Large intestine (tissue), 3 donors: ENCODE data around the gene TBCD. TPM values are rescaled to one million over a fixed set of nuclear protein-coding genes. Genes with fewer than 3 reads are reported as not detected.
"Not testable (repeated sequence)": the region's sequence is repeated elsewhere in the genome, so short reads cannot be mapped to it uniquely, and the experiment has no call there.

ENCODE experiments used
- DNase-seq, 2 donors: peaks; one replicate each; pipeline versions ENCODE4 v3.0.0 to v3.0.0-alpha.2; 2013
- H3K27ac ChIP-seq: one replicate; pipeline ENCODE4 v1.5.1; 2013; ENCODE audit warnings: low read length
- H3K27me3 ChIP-seq: 2 replicates; pipeline ENCODE4 v1.6.1; 2013; ENCODE audit warnings: low read length; ENCODE audit not compliant: control insufficient read depth, insufficient read depth
- H3K36me3 ChIP-seq: 2 replicates; pipeline ENCODE4 v1.6.1; 2013; ENCODE audit warnings: low read length; ENCODE audit not compliant: control insufficient read depth, insufficient read depth
- H3K4me1 ChIP-seq: one replicate; pipeline ENCODE4 v1.6.1; 2013; ENCODE audit warnings: low read length; ENCODE audit not compliant: control insufficient read depth, insufficient read depth
- H3K4me3 ChIP-seq: one replicate; pipeline ENCODE4 v1.5.1; 2013; ENCODE audit warnings: low read length
- H3K9me3 ChIP-seq: one replicate; pipeline ENCODE4 v1.6.1; 2013; ENCODE audit warnings: mild to moderate bottlenecking, low read depth, low read length, moderate library complexity; ENCODE audit not compliant: control insufficient read depth
- WGBS: methylation state at CpG from one replicate; pipeline ENCODE4 v1.1.5; 2013; ENCODE audit warnings: low lambda C conversion rate; ENCODE audit not compliant: insufficient coverage; 5-methylcytosine and 5-hydroxymethylcytosine counted together
- polyA plus RNA-seq: library from polyadenylated mRNA; unstranded; fragments of 120-200 nt; gene quantifications from one replicate; pipeline ENCODE4 v1.2.1, GENCODE V29; 2013

TBCD gene
- polyA plus RNA-seq, 1 donor = 81.9 TPM

DNA sequence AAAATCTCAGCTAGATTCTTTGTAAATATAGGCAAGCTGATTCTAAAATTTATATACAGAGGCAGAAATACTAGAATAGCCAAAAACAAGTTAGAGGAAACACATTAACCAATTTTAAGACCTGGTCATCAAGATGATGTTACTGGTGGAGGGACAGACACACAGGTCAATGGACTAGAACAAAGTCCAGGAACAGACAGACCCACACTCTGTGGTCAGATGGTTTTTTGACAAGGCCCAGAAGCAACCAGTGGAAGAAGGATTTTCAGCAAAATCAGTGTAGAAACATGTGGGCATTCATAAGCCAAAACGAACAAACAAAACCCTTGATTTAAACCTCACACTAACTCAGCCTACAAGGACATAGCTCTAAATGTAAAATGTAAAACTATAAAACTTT lies 227.9 kb downstream of the TBCD start:
- Histone ChIP-seq H3K27me3 (no peaks in the 10 kb centered on the region), H3K4me1 (no peaks in the 10 kb centered on the region), H3K4me3 (no peak overlapping the region), H3K9me3 (peaks cover 2% of the 10 kb centered on the region), H3K36me3 (no peaks in the 10 kb centered on the region), H3K27ac (no peak overlapping the region)
- WGBS = no CpG with 5 or more reads among the region's 1 CpG
- DNase-seq = no peak

DNA sequence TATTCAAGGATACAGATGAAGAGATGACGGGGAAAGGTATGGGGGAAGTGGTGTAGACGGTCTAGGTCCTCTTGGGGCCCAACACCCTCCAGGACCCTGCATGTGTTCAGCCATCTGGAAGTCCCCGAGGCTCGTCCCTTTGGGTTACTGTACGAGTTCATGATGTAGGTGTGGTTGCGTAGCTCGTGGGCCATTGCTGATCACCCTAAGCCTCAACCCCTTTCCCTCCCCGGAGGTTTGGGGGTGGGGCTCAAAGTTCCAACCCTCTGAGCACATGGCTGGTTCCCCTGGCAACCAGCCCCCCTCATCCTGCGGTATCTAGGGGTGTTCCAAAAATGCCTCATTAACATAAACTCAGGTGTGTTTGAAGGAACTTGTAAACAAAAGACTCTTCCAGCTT lies 228.8 kb downstream of the TBCD start:
- Histone ChIP-seq H3K4me3 (no peak overlapping the region), H3K9me3 (peaks cover 2% of the 10 kb centered on the region), H3K4me1 (no peaks in the 10 kb centered on the region), H3K27ac (no peak overlapping the region), H3K36me3 (no peaks in the 10 kb centered on the region), H3K27me3 (no peaks in the 10 kb centered on the region)
- no peak for DNase-seq
- WGBS = no CpG with 5 or more reads among the region's 9 CpGs

DNA sequence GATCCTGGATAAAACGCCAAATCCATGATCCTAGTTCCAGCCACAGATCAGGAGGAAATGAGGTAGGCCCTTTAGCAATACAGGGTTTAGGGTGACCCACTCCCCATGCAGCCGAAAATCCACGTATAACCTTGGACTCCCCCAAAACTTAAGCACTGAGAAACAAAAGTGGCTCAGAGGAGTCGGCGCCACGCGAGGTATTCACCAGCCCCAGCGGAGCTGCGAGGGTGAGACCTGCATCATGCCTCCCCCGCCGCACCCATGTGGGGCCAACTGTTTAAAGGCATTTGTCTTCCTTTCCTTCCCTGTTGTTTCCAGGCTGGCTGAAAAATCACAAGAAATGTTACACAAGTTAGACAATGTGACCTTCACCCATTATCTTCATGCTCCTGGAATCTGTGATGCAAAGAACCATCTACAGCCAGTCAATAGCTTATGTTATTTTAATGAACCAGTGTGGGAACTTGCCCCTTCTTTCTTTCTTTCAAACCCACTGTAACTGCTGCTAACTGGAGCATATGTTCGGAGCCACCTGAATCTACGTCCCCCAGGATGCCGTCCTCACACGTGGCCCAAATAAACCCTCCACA lies 229.4 kb downstream of the TBCD start:
- Histone ChIP-seq H3K9me3 (peaks cover 2% of the 10 kb centered on the region), H3K36me3 (no peaks in the 10 kb centered on the region), H3K27me3 (no peaks in the 10 kb centered on the region), H3K4me3 (no peak overlapping the region), H3K4me1 (no peaks in the 10 kb centered on the region), H3K27ac (no peak overlapping the region)
- WGBS = no CpG with 5 or more reads among the region's 15 CpGs
- no peak for DNase-seq

DNA sequence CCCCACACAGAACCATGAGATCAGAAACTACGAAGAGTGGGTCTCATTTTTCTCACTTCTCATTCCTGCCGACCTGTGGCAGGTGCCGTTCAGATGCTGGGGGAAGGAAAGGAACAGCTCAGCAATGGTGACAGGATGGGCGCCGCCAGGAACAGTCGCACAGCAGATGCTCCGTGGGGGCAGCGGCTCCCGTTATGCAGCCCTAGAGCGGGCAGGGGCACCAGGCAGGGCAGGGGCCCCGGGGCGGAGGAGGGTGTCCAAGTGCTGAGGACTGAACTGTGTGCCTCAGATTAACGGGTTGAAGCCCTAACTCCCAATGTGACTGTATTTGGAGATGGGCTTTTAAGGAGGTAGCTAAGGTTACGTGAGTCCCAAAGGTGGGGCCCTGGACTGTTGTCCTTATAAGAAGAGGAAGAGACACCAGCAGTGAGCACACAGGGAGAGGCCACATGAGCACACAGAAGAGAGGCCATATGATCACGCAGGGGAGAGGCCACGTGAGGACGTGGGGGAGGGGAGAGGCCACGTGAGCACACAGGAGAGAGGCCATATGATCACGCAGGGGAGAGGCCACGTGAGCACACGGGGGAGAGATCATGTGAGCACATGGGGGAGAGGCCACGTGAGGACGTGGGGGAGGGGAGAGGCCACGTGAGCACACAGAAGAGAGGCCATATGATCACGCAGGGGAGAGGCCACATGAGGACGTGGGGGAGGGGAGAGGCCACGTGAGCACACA lies 231.8 kb downstream of the TBCD start:
- no peak for DNase-seq
- H3K9me3 ChIP-seq = peaks cover 2% of the 10 kb centered on the region
- no peaks in the 10 kb centered on the region for H3K4me1 ChIP-seq
- WGBS = no CpG with 5 or more reads among the region's 27 CpGs
- no peak overlapping the region for H3K27ac ChIP-seq
- no peak overlapping the region for H3K4me3 ChIP-seq
- H3K27me3 ChIP-seq = no peaks in the 10 kb centered on the region
- no peaks in the 10 kb centered on the region for H3K36me3 ChIP-seq

DNA sequence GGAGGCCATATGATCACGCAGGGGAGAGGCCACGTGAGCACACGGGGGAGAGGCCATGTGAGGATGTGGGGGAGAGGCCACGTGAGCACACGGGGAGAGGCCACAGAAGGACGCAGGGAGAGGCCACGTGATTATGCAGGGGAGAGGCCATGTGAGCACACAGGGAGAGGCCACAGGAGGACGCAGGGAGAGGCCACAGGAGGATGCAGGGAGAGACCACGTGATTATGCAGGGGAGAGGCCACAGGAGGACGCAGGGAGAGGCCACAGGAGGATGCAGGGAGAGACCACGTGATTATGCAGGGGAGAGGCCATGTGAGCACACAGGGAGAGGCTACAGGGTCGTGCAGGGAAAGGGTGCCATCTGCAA lies 232.4 kb downstream of the TBCD start:
- H3K27me3 ChIP-seq, H3K36me3 ChIP-seq, H3K4me3 ChIP-seq, H3K9me3 ChIP-seq, DNase-seq, H3K27ac ChIP-seq, H3K4me1 ChIP-seq: not testable (repeated sequence)
- 71% methylated on average over 3 of the region's 12 CpGs for WGBS

DNA sequence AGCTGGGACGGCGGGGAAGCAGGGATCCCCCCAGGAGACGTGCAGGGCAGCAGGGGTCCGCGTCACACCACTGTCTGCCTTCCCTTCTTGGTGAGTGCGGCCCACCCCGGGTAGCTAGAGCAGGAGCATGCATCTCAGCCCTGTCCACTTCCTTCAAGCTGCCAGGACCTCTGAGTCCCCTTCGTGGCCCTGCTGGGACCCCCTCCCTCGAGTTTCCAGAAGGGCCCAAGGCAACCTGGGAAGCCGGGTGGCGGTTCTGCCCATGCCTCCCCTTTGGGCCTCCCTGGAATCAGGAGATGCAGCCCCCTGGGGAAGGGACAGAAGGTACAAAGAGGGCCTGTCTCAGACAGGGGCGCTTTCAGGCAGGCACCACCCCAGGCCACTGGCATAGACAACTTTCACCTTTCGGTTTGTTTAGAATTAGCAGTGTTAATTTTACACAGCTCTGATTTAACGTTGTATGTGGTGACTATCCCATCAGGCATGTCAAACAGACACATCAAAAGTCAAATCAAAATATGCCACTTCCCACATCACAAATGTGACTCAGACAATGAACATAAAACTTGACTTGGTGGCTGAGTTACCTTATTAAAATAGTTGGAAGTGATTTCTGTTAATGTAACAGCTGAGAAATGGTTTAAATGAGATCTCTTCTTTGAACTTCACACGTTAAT lies 233.0 kb downstream of the TBCD start:
- Histone ChIP-seq H3K4me1 (no peaks in the 10 kb centered on the region), H3K27ac (no peak overlapping the region), H3K27me3 (no peaks in the 10 kb centered on the region), H3K9me3 (peaks cover 2% of the 10 kb centered on the region), H3K36me3 (no peaks in the 10 kb centered on the region), H3K4me3 (no peak overlapping the region)
- WGBS = 100% methylated on average over 1 of the region's 15 CpGs
- no peak for DNase-seq

DNA sequence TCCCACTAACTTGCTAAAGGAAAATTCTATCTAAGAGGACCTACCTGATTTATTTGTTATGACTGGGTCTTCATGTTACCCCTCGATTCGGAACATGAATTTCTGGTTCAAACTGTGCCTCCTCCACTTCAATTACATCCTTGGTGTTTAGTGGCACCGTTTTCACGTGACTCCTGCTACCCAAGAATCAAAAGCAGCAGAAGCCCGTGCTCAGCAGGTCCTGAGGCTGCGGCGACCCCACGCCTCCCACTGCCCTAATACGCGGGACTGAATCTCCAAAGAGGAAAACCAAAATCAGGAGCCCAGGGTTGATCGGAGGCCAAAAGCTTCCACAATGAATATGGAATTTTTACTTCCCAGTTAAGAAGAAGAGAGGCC lies 233.6 kb downstream of the TBCD start:
- no CpG with 5 or more reads among the region's 11 CpGs for WGBS
- no peak overlapping the region for H3K27ac ChIP-seq
- no peaks in the 10 kb centered on the region for H3K4me1 ChIP-seq

DNA sequence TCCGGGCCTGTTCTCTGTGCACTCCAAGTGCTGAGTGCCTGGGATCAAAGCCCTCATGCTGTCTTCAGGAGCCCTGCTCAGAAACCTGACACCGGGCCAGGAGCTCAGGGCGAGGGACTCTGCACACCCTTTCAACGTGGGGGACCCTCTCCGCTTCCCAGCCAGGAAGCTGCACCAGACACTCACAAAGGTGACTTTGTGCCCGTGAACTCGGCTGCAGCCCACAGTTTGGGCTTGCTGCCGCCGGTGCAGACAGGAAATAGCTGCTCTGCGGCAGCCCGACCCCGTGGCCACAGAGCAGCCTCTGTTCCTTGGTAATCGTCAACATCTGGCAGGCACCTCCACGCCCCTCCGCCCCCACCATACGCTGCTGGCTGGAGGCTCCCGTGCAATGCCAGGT lies 234.1 kb downstream of the TBCD start:
- no peaks in the 10 kb centered on the region for H3K4me1 ChIP-seq
- peak; percentile 27 to 37 for DNase-seq
- peaks cover 2% of the 10 kb centered on the region for H3K9me3 ChIP-seq
- no peak overlapping the region for H3K27ac ChIP-seq
- H3K36me3 ChIP-seq = no peaks in the 10 kb centered on the region
- H3K27me3 ChIP-seq = no peaks in the 10 kb centered on the region
- no CpG with 5 or more reads among the region's 17 CpGs for WGBS
- H3K4me3 ChIP-seq = no peak overlapping the region

More for the DNA sequence above, 233.6 kb downstream of the TBCD start:
- no peak overlapping the region for H3K4me3 ChIP-seq
- peaks cover 2% of the 10 kb centered on the region for H3K9me3 ChIP-seq
- H3K27me3 ChIP-seq = no peaks in the 10 kb centered on the region
- DNase-seq = no peak
- H3K36me3 ChIP-seq = no peaks in the 10 kb centered on the region

DNA sequence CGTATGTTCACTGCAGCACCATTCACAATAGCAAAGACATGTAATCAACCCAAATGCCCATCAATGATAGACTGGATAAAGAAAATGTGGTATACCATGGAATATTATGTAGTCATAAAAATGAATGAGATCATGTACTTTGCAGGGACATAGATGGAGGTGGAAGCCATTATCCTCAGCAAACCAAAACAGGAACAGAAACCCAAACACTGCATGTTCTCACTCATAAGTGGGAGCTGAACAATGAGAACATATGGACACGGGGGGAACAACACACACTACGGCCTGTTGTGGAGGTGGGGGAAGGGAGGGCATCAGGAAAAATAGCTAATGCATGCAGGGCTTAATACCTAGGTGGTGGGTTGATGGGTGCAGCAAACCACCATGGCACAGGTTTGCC lies 237.2 kb downstream of the TBCD start:
- not testable (repeated sequence) for H3K27ac ChIP-seq, DNase-seq, H3K9me3 ChIP-seq, H3K4me1 ChIP-seq, H3K27me3 ChIP-seq, H3K36me3 ChIP-seq, H3K4me3 ChIP-seq
- WGBS = no CpG with 5 or more reads among the region's 3 CpGs

DNA sequence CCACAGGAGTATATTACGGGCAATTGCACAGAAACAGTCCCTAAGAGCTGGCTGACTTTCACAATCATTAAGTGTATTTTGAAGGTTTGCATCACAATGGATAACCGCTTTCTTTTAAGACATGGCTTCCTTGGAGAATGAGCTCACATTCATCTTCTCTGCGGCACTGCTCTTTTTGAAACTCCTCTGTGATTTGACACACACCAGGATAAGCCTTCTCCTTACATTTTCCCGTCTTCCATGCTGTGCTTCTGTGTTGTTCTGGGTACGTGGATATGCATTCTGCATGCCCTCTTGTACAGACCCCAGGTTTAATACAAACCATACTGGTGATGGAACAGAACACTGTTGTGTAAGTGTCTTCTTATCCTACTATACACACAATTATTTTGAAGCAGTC lies 238.0 kb downstream of the TBCD start:
- H3K36me3 ChIP-seq = no peaks in the 10 kb centered on the region
- H3K9me3 ChIP-seq = peaks cover 3% of the 10 kb centered on the region
- no peak overlapping the region for H3K27ac ChIP-seq
- H3K4me1 ChIP-seq = no peaks in the 10 kb centered on the region
- WGBS = no CpG with 5 or more reads among the region's 5 CpGs
- no peak for DNase-seq
- no peak overlapping the region for H3K4me3 ChIP-seq
- H3K27me3 ChIP-seq = no peaks in the 10 kb centered on the region

DNA sequence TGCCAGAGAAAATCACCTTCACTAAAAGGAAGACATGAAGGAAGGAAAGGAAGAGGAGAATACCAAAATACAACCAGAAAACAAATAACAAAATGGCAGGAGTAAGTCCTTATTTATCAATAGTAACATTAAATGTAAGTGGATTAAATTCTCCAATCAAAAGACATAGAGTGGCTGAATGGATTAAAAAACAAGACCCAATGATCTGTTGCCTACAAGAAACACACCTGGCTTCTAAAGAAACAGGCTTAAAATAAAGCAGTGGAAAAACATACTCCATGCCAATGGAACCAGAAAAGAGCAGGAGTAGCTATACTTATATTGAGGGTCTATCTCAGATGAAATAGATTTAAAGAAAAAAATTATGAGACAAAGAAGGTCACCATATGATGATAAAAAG lies 241.1 kb downstream of the TBCD start:
- Histone ChIP-seq H3K27me3 (no peaks in the 10 kb centered on the region), H3K4me3 (no peak overlapping the region), H3K9me3 (peaks cover 3% of the 10 kb centered on the region), H3K4me1 (no peaks in the 10 kb centered on the region), H3K27ac (no peak overlapping the region), H3K36me3 (no peaks in the 10 kb centered on the region)
- no peak for DNase-seq
